MV-4-11 (cell line): Measurements from ENCODE around the gene CCDC157.
A peak's percentile ranks its signal among the peaks of the same experiment; 100 is the strongest.
"Not testable (repeated sequence)": the region's sequence is repeated elsewhere in the genome, so short reads cannot be mapped to it uniquely, and the experiment has no call there.

Experiments used
- DNase-seq: peaks from one replicate; lab custom pipeline; 2025; lab: John Stamatoyannopoulos, UW

The CCDC157 gene

DNA sequence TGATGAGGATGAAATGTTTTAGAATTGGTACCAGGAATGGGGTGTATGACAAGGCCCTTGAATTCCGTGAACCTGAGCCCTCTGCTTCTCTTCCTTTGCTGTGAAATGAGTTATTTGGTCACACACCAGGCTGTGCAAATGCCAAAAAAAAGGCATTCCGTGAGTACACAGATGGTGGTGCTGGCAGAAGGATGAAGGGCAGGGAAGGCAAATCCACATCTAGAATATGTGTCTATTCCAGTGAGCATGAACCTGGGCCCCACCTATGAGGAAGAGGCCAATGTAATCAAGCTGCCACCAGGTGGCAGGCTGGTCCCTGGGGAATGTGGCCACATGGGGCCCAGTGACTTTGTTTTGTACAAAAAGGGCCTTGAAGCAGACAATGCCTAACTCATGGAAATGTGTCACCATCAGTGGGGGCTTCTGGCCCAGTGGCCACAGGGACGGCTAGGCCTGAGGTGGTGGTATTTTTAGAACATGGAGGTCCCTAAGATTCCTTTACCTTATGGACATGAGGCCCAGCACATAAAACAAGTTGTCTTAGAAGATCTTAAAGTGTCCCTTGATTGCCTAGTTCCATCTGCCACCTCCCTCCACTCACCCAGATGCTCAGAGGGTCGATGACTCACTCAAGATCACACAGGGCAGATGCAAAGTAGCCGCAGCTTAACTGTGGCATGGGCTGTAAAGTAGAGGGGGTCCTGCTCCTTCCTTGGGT, 34.3 kb downstream of the CCDC157 start:
- DNase-seq, result peak; percentile 71

DNA sequence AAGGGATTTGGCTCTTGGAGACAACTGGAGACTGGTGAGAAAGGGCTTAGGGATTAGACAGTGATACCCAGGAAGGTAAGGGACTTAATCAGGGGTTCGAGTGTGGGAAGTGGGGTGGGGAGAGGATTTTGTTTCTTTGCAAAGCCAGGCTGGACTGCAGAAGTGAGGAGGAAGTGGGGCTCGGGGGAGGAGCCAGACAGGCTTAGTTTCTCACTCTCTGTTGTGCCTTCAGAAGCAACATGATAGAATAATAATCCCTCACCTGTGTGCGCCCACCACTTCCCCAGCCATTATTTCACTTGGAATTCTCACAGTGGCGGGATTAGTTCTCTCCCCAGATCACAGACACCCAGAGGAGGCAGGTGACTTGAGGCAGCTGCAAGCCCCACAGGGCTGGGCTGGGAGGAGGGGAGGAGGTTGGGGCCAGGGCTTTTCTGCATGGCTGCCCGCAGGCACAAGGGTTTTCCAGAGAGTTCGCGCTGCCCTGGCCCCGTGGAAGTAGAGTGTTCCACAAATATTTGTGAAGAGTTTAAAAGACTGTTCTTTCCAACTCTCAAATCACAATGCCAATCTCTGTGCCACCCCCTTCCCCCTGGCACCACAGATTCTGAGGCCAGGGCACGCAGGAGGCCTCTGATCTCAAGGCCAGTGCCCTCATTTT, 36.0 kb downstream of the CCDC157 start:
- DNase-seq, result peak; percentile 32

DNA sequence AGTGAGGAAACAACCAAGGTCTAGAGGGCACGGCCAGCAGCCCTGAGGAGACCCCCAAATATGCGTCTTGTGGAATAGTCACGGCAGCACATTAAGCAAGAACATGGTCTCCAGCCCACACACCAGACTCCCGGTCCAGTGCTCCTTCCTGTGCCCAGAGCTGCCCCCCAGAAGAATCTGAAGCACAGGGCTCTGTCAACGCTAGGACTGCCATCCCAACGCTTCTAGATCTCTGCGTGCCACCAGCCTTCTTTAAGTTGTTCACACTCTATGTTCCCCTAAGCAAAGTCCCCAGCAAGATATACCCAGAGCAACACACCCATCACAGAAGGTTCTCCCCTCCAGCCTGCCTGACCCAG, 36.5 kb downstream of the CCDC157 start:
- no peak for DNase-seq

DNA sequence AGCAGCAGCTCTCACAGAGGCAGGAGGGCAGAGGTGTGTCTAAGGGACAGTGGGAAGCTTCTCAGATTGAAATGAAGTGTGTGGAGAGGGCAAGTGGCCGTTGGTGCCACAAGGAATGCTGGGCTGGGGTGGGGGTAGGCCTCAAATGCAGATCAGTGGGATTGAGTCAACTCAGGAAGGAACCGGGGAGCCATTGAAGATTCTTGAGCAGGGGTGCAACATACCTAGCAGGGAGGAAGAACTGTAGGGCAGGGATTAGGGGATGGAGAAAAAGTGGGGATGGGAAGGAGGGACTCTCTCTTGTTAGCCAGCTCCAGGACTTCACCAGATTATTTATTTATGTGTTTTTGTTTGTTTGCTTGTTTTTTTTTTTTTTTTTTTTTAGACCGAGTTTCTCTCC, 37.1 kb downstream of the CCDC157 start:
- DNase-seq, result no peak

DNA sequence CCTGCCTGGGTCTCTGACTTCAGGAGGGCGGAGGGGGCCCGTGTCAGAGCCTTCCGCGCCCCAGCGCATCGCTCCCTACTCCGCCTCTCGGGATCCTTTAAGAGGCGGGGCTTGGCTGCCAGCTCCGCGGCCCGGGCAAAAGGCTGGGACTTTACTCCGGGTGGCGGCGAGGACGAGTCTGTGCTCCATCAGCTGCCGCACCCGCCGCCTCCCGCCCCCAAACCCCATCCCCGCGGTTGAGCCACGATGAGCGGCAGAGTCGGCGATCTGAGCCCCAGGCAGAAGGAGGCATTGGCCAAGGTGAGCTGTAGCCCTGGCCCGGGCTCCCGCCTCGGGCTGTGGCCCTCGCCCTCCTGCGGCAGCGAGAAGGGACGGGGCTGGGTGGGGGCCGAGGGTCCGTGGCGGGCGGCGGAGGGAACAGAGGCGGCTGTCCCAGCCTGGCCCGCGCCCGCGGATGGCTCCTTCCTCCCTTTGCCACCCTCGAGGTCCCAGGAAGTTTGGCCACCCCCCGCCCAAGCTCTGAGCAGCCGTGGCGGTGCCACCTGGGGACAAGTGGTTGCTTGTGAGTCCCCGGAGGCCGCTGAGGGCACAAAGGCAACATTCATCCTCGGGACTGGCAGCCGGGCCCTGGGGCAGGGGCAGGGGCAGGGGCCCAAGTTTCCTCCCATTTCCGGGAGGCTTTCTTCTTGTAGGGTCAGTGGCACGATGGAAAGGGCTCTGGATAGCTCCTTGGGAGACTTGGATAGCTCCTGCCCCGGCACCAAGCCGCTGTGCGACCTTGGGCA, 40.3 kb downstream of the CCDC157 start, which contains the start of gene SEC14L2:
SEC14L2 (plus strand) TSS at position 148 of the 785 bp plus-strand sequence; CDS start at position 247, 99 bp downstream.
- DNase-seq, result no peak

DNA sequence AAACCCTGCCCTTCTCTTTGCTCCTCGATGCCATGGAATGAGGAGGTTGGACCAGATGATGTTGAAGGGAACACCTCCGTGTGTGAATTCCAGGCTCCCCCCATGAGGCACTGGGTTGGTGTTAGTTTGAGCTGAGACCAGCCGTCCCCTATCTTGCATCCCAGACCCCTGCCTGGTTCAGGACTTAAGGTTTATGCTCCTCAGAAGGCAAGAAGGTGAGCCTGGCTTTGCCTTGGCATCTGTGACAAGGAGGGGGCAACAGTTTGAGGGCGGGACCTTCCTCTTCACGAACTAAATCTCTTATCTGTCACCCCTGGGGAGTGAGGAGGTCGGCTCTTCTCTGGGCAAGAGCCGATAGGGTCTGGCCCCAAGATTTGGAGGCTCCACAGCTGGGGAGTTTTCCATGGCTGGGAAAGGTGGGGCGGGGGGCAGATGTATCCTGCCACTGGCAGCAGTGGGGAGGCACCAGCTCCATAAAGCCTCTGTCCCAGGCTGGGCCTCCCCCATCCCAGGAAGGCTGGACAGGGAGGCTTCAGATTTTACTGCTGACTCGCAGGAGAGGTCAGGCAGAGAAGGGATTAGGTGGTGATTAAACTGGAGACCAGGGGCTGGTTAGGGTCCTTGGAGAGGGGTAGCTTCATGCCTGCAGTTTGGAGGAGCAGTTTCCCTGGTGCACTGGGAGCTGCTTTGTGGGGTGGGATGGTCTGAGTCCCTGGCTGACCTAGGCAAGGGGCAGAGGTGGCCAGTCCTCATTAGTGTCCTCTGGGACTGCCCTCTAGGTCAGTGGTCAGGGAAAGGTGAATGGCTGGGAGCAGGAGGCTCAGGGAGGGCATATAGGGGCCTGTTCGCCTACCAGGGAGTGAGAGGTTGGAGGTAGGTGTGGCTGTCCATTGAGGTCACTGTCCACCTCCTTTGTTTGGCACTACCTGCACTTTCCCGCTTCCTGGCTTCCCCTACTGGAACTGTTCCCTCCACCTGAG, 41.1 kb downstream of the CCDC157 start:
- no peak for DNase-seq

DNA sequence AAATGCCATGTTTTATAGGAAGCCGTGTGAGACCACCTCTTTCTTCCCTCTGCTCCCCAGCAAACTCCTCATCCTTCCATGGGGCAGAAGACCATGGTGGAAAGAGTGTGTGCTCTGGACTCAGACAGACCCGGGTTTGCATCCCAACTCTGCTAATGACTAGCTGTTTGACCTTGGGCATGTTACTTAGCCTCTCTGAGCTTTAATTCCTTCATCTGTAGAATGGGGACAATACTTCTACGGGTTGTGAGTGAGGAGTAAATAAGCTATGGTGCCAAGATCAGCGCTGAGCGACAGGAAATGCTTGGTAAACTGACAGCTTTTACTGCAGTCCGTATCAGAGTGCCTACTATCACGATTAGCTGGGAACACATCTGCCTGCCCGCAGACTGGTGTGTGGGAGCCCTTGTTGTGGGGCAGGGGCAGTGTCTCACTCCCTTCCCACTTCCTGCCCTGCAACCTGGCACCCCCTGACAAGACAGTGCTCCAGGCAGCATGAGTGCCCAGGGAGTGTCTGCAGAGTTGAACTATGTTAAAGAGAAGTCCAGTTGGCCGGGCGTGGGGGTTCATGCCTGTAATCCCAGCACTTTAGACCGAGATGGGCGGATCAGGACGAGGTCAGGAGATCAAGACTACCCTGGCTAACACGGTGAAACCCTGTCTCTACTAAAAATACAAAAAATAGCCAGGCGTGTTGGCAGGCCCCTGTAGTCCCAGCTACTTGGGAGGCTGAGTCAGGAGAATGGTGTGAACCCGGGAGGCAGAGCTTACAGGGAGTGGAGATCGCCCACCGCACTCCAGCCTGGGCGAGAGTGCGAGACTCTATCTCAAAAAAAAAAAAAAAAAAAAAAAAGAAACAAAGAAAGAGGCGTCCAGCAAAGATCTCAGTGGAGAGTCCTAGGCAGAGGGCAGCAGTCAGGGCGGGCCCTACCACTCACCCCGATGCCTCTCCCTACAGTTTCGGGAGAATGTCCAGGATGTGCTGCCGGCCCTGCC, 42.2 kb downstream of the CCDC157 start:
- DNase-seq, result no peak

DNA sequence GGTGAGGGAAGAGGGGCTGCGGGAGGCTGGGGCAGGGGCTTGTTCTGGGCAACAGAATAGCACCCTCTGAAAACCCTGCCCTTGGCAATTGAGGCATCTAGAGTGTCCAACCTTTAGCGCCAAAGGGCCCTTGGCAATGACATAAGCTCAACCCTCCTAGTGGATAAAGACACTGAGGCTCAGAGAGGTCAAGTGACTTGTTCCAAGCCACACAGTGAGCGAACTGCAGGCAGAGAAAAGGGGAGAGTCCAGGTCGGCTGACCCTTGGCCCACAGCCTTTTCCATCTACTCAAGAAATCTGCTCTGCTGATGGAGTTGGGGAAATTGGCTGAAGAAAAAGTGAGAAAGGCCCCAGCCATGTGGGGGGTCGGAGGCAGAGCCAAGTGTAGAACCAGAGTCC, 42.9 kb downstream of the CCDC157 start:
- no peak for DNase-seq

DNA sequence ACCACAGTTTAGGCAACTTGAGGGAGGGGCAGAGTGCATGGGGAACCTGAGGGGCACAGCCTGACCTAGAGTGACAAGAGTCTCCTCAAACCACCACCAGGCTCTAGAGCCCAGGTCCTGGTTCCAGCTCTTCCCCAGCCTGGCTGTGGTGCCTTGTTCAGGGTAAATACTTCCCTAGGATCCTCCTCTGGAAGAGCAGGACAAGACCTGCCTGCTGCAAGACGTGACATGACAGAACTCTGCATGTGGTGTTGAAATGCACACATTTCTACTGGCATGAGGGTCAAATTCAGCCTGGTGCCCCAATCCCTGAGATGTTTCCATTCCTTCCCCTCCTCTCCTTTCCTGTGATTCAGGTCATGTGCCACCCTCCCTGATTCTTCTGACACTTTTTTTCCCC, 43.4 kb downstream of the CCDC157 start:
- DNase-seq, result no peak

DNA sequence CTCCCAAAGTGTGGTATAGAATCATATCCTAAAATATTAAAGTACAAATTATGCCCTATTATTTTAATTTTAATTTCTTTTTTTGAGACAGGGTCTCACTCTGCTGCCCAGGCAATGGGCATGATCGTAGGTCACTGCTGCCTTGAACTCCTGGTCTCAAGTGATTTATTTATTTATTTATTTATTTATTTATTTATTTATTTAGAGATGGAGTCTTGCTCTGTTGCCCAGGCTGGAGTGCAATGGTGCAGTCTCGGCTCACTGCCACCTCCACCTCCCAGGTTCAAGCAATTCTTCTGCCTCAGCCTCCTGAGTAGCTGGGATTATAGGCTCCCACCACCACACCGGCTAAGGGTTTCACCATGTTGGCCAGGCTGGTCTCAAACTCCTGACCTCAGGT, 44.2 kb downstream of the CCDC157 start:
- not testable (repeated sequence) for DNase-seq

DNA sequence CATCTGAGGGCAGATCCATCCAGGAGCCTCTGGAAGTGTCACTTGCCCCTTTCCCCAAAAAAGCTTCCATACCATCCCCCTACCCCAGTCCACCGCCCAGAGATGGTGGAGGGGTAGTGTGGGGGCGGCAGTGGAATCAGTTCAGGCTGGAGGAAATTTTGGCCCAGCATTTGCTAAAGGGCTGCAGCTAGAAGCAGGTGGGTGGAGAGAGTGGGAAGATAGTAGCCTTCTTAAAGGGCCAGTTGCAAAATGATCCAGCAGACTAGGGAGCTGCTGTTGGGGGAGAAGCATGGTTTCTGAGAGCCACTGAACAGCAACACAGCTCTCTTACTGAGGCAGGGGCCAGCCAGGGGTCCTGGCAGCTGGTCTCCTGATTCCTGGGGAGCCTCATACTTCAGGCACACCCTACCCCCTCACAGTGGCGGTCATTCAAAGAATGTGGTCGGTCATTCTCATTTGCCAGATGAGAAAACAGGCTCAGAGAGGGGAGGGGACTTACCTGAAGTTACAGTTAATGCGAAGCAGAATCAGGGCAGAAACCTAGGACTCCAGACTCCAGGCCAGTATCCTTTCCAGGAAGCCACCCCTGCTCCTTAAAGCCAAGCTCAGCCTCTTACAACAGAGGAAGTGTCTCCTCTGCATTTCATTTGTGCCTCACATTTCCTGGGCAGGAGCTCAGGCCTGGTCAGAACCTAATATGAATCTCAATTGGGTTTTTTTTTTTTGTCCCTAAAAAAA, 45.4 kb downstream of the CCDC157 start:
- DNase-seq, result no peak

DNA sequence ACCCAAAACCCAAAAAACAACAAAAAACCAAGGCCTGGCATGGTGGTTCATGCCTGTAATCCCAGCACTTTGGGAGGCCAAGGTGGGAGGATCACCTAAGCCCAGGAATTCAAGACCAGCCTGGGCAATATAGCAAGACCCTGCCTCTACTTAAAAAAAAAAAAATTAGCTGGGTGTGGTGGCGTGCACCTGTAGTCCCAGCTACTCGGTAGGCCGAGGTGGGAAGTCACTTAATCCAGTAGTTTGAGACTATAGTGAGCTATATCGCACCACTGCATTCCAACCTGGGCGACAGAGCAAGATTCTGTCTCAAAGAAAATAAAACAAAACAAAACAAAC, 45.9 kb downstream of the CCDC157 start:
- DNase-seq, result not testable (repeated sequence)

DNA sequence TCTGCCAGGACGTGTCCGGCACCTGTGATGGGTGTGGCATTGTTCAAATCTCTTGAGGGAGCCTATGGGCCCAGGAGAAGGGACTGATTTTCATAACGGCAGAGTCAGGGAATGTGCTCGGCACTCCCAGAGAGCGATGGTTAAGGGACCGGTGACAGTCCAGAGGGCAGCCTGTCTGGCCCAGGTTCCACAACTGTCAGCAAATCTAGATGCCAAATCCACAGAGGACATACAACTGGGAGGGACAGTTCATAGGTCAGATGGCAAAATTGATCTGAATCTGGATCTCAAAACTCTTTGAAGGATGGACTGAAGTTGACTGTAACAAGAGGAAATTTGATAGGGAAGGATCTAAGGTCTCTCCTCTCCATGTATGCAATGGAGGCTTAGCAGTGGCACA, 47.5 kb downstream of the CCDC157 start:
- no peak for DNase-seq

DNA sequence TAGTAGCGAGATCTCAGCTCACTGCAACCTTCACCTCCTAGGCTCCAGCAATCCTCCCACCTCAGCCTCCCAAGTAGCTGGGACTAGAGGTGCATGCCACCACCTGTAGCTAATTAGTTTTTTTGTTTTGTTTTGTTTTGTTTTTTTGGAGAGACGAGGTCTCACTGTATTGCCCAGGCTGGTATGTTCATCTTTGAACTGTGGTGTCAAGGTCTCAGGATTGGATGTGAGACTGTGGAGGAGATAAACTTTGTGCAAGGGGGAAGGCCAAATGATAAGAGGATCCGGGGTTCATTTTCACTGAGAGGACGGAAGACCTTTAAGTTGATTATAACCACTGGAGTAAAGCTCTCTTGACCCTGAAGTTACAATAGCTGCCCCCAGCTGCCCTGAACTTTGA, 48.9 kb downstream of the CCDC157 start:
- no peak for DNase-seq

DNA sequence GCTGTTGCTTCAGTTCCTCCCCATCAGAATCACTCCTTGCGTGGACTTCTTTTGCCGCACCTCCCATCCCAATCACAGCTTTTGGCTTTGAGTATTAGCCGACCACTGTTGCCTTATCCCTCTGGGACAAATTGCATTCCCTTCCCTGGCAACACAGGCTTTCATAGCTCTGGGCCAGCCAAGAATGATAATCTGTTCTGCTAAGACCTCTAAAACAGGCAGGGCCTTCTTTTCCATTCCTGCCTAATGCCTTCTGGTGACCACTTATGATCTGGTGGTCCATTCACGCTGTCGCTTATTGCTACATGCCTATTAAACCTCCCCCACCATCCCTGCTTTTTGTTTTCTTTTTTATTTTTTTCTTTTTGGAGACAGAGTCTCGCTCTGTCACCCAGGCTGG, 49.6 kb downstream of the CCDC157 start:
- DNase-seq, result no peak

DNA sequence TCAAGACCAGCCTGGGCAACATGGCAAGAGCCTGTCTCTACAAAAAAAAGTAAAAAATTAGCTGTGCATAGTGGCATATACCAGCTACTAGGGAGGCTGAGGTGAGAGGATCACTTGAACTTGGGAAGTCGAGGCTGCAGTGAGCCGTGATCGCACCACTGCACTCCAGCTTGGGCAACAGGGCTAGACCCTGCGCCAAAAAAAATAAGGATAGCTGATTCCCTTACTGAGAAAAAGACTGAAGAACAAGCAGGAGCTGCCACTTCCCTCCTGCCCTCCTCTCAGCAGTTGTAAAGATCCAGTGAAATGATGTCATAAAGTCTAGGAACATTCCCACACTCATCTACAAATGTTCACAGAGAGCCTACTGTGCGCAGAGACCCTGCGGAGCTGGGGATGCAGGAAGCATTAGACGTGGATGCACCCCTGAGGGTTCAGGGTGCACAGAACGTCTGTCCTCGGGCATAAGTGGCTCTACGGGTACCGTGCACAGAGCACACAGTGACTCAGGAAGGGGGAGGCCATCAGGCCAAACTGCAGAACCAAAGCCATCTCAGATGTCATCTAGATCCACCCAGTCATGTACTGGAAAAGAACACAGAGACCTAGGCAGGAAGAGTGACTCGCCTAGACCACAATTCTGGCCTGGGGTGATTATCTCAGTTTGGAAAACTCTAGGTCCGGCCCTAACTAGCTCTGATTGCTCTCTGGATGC, 51.7 kb downstream of the CCDC157 start:
- DNase-seq, result peak; percentile 44

DNA sequence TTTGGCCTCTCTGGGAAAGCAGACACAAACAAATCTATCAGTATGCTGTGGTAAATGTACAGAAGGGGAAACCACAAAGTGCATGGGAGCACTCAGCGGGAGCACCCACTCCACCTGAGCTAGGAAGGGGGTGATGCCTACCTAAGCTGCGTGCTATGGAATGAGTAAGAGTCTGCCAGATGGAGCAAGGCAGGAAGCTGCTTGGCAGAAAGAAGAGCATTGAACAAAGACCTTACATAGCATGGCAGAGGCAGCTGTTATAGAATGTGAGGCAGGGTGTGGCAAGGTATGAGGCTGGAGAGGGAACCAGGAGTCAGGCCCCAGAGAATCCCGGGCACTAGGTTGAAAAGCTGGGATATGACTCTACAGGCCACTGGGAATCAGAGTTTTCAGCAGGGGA, 55.0 kb downstream of the CCDC157 start:
- no peak for DNase-seq

DNA sequence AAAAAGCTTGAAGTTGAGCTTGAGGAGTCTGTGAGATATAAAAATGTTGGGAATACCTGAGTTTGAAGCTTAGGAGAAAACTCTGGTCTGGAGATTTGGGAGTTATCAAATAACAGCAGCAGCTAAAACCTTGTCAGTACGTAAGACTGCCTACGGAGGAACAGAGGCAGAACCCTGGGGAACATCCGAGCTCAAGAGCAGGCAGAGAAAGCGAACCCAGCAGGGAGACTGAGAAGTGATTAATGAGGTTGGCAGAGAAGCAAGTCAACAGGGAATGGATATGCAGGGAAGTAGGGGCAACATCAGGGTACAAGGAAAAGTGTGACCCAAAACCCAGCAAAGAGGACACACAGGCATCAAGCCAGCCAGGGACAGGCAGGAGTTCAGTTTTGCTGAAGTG, 56.2 kb downstream of the CCDC157 start:
- DNase-seq, result no peak
